Measurements from ENCODE around the gene CDHR1.
"Not testable (repeated sequence)": the region's sequence is repeated elsewhere in the genome, so short reads cannot be mapped to it uniquely, and the experiment has no call there.

CDHR1 gene

DNA sequence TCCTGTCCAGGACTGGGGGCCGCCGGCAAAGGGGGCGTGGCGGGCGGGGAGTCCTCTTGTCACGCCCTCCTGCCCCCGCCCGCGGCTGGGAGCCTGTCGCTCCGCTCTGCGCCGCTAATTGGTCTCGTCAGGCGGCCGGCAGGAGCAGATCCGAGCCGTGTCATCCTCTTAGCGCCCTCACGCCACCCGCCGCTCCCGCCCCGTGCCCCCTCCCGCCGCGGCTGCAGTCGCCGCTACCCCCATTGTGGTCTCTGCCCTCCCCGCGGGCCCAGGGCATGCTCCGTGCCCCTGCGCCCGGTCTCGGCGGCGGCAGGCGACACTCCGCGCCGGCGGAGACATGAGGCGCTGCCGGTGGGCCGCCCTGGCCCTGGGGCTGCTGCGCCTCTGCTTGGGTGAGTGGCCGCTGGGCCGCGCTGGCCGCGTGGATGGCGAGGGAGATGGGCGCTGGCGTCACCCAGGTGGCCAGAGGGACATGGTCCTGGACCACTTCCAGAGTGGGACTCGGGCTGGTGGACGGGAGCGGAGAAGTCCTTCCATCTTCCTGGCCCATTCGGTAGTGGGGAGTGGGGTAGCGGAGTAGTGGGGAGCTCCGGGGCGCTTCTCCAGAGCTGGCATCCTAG lies at the start of gene CDHR1:
Gene CDHR1, plus strand, starts transcription at position 114 of the 620 bp plus-strand sequence. Its CDS starts 224 bp downstream, at position 338.
- no peak for DNase-seq

GRCh38 chr10:84147347-84147746 lies 47.0 kb upstream of the CDHR1 start:
- no peak for DNase-seq

DNA sequence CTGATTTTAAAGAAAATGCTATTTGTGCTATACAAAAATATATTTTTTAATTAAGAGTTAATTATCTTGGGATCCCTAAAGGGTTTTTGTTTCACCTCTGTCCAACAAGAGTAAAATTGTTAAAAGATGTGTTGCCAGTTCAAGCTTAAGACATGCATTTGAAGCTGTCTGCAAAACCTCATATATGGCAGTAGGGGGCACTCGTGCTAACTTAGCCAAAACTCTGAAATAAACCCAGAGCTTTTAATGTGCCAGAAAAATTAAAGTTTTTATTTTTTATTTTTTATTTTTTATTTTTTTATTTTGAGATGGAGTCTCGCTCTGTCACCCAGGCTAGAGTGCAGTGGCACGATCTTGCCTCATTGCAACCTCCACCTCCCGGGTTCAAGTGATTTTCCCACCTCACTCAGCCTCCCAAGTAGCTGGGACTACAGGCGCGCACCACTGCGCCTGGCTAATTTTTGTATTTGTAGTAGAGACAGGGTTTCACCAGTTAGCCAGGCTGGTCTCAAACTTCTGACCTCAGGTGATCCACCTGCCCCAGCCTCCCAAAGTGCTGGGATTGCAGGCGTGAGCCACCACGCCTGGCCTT lies 46.2 kb upstream of the CDHR1 start:
- not testable (repeated sequence) for DNase-seq

DNA sequence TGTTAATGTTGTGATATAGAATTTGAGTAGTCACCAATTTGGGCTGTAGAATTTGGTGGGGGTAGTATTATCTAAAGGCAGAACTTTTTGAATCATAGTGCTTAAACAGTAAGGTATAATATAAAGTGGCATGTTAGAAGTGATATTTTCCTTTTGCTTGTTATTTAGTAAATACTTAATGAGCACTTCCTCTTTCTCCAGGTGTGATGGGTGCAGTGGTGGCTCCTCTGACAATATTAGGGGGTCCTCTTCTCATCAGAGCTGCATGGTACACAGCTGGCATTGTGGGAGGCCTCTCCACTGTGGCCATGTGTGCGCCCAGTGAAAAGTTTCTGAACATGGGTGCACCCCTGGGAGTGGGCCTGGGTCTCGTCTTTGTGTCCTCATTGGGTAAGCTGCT lies 44.5 kb upstream of the CDHR1 start:
- DNase-seq, result no peak

GRCh38 chr10:84152769-84153168 lies 41.6 kb upstream of the CDHR1 start:
- DNase-seq, result no peak

- no peak for DNase-seq
Measured at GRCh38 chr10:84155521-84155920, 38.8 kb upstream of the CDHR1 start.

GRCh38 chr10:84156009-84156408 lies 38.3 kb upstream of the CDHR1 start:
- DNase-seq, result no peak

DNA sequence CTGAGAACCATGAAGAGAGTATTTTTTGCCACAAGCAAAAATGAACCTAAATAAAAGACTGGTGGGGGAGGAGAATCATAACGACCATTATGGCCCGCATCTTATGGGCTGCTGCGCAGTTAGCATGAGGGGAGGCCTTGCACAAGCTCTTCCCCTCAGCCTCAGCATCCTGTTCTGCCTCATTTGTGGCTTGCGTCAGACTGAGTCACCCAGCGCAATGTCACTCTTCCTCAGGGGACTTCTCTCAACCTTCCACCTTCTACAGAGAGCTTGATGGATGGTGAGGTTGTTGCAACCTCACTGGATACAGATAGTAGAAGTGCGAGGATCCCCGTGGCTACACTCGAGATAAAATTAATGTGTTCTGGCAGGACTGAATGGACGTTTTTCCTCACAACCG lies 37.6 kb upstream of the CDHR1 start:
- DNase-seq, result no peak

- no peak for DNase-seq
Measured at GRCh38 chr10:84158061-84158460, 36.3 kb upstream of the CDHR1 start.

GRCh38 chr10:84158550-84158949 lies 35.8 kb upstream of the CDHR1 start:
- no peak for DNase-seq

DNA sequence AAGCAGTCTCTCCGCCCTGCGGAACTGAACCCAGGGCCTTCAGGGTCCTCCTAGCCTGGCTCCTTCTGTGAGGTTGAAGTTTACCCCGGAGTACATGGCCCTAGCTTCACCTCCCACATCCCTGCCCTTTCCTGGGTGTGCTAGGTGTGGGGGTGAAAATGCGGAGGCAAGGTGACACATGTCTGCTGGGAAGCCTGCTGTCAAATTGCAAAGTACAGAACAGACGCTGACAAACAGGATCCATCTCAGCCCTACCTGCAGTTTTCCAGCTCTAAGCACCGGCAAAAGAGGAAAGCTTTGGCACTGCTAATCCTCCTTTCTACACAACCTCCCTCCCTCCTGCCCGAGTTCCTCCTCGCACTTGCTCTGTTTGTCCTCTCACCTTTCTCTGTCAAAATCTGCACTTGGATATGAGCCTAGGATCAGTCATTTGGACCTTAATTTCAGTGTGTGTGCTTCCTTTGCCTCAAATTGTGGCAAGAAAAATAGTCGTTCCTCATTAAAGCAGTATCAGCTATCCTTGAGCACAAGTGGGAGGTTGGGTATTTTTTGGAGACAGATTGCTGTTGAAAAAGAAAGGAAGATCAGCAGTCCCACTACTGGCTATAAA lies 35.2 kb upstream of the CDHR1 start:
- no peak for DNase-seq

DNA sequence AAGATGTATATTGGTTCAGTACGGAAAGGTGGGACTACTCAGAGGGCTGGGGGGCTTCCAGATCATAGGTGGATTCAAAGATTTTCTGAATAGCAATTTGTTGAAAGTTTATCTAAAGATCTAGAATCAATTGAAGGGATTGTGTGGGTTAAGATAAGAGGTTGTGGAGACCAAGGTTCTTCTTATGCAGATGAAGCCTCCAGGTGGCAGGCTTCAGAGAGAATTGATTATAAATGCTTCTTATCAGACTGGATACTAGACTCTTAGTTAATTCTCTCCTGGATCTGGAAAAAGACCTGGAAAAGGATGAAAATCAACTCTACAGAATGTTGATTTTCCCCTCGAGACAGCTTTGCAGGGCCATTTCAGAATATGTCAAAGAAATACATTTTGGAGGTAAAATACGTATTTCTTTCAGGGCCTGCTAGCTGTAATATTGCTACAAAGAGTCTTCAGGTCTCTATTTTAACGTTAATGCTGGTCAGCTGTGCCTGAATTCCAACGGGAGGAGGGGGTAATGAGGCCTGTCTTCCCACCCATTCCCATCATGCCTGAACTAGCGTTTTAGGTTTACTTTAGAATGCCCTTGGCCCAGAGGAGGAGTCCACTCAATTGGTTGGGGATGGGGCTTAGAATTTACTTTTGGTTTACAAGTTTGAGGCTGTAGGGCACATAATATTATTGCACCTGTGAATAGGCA lies 33.5 kb upstream of the CDHR1 start:
- no peak for DNase-seq

- no peak for DNase-seq
Measured at GRCh38 chr10:84163996-84164395, 30.3 kb upstream of the CDHR1 start.

- DNase-seq, result no peak
Measured at GRCh38 chr10:84164442-84164841, 29.9 kb upstream of the CDHR1 start.

DNA sequence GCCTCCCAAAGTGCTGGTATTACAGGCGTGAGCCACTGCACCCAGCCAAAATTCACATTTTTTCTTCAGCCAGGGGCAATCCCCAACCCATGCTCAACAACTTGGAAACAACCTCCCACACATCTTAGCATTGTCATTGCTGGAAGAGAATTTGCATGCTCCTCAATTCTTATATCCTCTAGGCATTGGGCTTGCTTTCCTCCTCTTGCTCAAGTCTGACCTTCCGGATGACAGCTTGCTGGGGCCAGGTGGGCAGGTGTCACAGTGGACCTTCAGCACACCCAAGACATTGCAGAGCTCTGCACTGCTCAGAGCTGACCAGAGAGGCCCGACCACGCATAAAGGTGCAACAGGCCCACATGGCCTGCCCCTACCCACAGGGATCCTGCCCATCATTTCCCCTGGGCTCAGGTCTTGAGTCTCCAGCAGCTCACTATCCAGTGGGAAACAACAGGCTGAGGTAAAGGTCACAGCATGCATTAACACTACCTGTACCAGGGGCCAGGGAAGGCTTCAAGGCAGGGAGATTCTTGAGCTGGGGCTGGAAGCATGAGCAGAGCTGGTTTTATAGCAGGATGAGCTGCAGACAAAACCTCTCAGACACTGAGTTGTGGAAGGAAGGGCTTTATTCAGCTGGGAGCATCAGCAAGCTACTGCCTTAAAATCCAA lies 27.6 kb upstream of the CDHR1 start:
- no peak for DNase-seq

DNA sequence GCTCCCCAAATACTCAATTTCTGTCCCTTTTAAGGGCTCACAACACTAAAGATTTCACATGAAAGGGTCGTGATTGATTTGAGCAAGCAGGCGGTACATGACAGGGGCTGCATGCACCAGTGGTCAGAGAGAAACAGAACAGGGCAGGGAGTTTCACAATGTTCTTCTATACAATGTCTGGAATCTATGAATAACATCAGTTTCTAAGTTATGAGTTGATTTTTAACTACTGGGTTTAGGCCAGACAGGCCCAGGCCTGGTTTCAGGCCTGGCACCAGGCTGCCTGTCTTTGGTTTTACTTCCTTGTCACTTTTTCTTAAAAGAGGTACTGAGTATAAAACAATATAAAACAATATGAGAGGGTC lies 27.1 kb upstream of the CDHR1 start:
- DNase-seq, result not testable (repeated sequence)

DNA sequence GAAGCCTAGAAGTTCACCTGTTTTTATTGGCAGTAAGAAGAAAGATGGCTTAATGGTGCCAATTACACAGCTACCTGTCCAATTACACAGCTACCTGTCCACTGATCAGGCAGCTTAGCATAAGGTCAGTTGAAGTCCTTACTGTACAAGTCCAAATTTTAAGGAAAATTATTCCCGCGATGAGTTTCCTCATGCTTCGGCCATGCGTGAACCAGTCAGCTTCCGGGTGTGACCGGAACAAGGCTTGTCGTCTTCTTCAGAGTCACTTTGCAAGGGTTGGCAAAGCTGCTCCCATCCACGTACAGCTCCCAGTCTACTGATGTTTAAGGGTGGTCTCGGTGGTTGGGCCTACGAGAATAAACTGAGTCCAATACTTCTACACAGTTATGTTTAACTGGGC lies 26.0 kb upstream of the CDHR1 start:
- DNase-seq, result not testable (repeated sequence)

GRCh38 chr10:84171237-84171636 lies 23.1 kb upstream of the CDHR1 start:
- DNase-seq, result not testable (repeated sequence)

DNA sequence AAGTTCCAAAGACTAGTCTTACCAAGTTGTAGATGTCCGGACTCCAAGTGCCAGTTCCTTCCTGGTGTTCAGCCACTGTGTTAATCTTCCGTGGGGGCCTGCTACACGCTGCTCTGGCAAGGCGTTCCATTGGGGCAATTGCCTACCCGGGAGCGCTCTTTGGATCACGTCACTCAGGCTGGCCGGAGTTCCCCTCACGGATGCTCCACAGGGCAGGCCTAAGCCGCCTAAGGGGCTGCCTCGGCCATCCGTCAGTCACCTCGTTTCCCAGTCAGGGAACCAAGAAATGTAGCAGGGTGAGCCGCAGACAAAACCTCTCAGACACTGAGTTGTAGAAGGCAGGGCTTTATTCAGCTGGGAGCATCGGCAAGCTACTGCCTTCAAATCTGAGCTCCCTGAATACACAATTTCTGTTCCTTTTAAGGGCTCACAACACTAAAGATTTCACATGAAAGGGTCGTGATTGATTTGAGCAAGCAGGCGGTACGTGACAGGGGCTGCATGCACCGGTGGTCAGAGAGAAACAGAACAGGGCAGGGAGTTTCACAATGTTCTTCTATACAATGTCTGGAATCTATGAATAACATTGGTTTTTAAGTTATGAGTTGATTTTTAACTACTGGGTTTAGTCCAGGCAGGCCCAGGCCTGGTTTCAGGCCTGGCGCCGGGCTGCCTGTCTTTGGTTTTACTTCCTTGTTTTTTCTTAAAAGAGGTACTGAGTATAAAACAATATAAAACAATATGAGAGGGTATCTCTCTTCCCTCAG lies 22.5 kb upstream of the CDHR1 start:
- not testable (repeated sequence) for DNase-seq

- no peak for DNase-seq
Measured at GRCh38 chr10:84172467-84173356, 21.6 kb upstream of the CDHR1 start.

DNA sequence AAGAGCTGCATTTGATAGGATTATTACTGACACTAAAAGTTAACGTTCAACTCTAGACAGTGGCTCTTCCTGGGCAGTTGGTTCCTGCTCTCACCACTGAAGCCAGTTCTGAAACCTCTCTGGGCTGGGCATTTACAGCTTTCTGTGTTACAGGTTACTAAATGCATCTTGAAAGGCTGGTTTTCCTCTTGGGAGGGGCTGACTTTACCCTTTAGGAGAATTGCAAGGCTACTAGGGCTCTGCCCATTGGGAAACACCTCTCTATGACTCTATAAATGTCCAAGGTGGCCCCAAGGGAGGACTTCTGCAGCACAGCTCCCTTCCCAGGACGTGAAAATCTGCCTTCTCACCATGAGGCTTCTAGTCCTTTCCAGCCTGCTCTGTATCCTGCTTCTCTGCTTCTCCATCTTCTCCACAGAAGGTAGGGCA lies 20.8 kb upstream of the CDHR1 start, which contains the start of gene GPR15LG:
Gene GPR15LG, plus strand, starts transcription at position 301 of the 429 bp plus-strand sequence. Its CDS starts 51 bp downstream, at position 352.
- DNase-seq, result no peak
